Activated naive CD4-positive, alpha-beta T cell treated with anti-CD3 and anti-CD28 coated beads, Interleukin-2, amount 50 U/mL, for 16 hours (primary cell): ENCODE data around the gene SGK2.

Experiments
- DNase-seq: peaks from one replicate; pipeline ENCODE4 v3.0.0-alpha.2; 2020

The SGK2 gene

GRCh38 chr20:43536817-43537440 lies 21.9 kb upstream of the SGK2 start:
- DNase-seq, result no peak

GRCh38 chr20:43537921-43538877 lies 20.6 kb upstream of the SGK2 start:
- DNase-seq, result peak; percentile 48

DNA sequence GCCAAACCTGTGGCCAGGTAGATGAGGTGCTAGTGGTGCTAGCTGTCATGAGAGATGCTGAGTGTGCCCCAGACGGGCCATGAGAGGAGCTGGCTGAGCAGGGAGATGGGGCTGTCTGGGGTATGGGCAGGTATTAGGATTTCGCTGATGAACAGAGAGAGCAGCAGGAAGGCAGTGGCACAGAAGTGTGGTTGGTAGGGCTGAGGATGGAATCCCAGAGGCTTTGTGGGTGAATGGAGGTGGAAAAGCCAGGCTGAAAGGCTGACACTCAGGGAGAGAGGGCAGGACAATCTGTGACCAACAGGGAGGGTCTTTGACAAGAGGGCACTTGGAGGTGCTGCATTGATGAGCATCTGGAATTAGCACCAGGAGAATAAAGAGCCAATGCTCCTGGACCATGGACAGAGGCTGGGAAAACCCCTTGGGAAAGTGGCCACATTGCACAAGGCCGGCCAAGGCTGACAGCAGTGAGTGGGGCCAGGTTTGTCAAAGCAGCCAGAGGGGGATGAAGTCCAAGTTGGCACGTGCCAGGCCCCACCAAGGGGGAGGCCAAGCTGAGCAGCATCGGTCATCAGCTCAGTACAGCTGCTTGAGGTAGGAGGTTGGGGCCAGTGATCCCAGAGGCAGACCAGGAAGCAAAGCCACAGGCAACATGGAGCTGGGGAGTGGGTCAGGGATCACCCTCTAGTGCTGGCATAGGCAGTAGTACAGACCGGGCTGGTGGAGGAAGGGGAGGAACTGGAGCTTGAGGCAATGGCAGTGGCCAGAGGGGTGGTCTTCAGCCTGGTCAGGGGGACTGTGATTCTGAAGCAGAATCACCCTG lies 19.7 kb upstream of the SGK2 start:
- no peak for DNase-seq

DNA sequence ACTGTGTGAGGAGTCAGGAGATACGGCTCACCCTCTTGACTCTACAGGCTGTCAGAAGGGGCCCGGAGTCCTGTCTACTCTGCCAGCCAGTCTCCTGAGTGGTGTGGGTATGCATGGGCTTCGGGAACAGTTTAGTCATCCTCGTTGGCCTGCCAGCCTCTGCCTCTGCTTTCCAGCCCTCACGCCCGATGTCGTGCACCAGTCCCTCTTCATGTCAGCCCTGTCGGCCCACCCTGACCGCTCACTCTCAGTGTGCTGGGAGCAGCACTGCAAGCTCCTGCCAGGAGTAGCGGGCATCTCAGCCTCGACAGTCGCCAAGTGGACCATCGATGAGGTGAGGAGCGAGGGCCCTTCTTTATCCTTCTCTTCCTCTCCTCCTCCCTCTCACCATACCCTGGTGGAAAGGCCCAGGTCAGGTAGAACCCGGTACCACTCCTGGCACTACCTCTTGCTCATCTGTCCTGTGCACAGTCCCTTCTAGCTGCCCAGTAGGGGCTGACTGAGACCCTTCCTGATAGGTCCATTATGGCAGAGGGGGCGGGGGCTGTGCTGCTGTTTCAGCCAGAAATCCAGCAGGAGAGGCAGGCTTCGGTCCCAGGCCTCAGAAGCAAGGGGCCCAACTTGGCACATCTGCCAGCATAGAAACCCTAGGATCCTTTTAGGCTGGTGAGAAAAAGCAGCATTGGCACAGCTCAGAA lies 18.7 kb upstream of the SGK2 start:
- no peak for DNase-seq

DNA sequence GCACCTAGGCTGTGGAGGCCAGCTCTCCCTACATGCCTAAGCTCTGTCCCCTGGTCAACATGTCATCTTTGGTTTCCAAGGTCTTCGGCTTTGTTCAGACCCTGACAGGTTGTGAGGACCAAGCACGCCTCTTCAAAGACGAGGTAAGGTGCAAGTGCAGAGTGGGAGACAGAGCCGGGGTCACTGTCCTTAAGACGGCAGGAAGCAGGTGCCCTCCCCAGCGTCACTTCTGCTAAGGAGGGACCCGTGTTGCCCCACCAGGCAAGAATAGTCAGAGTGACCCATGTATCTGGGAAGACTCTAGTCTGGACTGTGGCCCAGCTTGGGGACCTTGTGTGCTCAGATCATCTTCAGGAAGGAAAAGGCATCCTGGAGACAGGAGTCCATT lies 18.2 kb upstream of the SGK2 start:
- no peak for DNase-seq

- no peak for DNase-seq
Observed at GRCh38 chr20:43541214-43541613, 17.6 kb upstream of the SGK2 start.

DNA sequence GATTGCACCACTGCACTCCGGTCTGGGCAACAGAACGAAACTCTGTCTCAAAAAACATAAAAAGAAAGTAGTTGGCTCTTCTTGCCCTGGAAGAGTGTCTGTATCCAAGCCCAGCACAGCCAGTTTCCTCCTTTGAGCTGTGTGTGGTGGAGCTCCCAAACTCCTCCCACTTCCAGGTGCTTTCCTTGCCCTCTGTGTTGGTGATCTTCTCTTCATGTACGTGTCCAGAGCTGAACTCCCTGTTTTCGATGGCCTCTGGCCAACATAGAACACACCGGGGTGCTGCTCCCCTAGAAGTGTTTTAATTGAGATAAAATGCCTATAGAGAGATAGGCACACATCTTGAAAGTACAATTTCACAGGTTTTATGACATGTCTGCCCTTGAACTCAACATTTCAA lies 16.7 kb upstream of the SGK2 start:
- no peak for DNase-seq

GRCh38 chr20:43542674-43543073 lies 16.2 kb upstream of the SGK2 start:
- no peak for DNase-seq

GRCh38 chr20:43543138-43543537 lies 15.7 kb upstream of the SGK2 start:
- DNase-seq, result no peak

- DNase-seq, result no peak
Observed at GRCh38 chr20:43544501-43544900, 14.3 kb upstream of the SGK2 start.

DNA sequence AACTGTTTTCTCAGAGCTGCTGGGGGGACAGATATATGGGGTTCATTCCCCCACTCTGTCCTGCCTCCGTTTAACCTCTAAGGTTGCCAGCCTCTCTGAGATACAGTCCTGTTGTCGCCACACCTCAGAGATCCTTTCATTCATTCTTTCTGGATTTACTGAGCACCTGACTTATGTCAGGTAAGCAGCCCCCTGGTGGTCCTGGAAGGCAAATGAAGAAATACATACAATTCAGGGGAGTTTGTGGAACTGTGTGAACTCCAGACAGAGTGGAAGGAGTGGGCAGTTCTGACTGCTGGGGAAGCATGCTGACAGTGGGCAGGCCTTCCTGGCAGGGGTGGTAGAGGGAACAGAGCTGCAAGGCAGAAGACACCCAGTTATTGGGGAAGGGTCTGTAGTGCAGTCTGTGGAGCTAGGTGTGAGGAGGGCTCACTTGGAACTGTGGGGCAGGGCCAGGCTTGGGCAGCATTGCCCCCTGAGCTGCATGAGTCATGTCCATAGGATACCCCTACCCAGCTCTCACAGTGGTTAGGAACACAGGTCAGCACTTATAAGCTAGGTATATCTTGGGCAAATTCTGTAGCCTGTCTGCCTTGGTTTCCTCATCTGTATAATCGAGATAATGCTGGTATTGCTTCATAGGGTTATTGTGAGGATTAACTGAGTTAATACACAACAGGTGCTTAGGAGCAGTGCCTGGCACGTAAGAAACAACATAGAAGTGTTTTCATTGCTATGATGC lies 12.8 kb upstream of the SGK2 start:
- DNase-seq, result no peak

GRCh38 chr20:43548273-43548880 lies 10.4 kb upstream of the SGK2 start:
- DNase-seq, result no peak

DNA sequence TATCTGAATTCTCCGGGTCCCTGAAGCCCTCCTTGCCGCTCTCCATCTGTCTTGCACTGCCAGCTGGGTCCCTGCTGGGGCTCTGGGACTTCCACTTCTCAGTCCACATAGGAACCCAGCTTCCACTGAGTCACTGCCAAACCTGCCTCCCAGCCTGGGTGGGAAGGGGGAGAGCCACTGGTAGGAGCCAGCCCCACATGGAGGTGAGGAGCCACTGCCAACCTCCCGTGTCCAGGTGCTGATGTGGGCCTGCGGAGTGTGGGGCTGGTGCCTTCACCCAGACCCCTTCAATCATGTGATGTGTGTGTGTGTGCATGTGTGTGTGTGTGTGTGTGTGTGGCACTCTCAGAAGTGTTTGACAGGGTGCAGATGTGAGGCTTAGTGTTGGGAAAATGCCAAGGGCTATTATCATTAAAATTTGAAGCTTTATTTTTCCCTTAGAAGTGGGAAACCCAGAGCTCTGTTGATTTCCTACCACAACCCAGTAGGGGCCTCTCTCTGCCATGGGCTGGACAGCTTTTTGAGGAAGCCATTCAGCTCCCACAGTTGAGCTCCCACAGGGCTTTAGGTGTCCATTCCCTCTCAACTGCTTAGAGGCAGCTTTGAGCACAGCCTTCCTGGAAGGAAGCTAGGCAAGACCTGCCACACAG lies 9.3 kb upstream of the SGK2 start:
- DNase-seq, result no peak

DNA sequence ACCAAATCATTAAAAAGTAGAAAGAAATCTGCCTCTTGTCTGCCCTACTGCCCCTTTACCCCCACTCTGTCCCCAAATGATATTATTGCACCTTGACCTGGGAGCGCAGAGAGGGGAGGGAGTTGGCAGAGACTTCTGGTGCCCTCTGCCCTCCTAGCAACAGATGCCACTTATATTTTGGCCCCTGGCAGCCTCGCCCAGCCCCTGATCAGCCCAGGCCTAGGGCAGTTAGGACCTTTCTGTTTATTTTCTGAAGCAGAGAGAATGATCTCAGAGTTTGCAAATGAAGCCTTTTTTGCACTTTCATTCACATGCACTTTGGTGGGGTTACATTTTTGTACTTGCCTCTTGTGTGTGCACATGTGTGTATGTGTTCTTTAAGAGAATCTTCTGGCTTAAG lies 8.4 kb upstream of the SGK2 start:
- no peak for DNase-seq

GRCh38 chr20:43554369-43554768 lies 4.5 kb upstream of the SGK2 start:
- no peak for DNase-seq

GRCh38 chr20:43559147-43559987 lies 540 bp downstream of the SGK2 start:
- DNase-seq, result no peak

- no peak for DNase-seq
Observed at GRCh38 chr20:43560974-43561373, 2.1 kb downstream of the SGK2 start.

DNA sequence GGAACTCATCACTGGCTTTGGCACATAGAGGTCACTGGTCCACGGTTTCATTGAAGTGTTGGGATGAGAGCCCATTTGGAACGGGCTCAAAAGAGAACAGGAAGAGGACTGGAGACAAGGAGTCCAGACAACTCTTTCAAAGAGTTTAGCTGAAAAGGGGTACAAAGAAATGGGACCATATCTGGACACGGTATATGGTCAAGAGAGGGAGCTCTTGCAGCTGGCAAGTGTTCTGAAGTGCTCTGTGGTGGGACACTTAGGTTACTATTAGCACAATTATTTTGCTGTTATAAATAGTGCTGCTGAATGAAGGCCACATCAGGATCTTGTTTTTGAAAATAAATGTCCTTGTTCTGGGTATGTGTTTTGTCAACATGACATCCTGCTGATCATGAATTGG lies 4.6 kb downstream of the SGK2 start:
- DNase-seq, result no peak

- no peak for DNase-seq
Observed at GRCh38 chr20:43563991-43564390, 5.2 kb downstream of the SGK2 start.

DNA sequence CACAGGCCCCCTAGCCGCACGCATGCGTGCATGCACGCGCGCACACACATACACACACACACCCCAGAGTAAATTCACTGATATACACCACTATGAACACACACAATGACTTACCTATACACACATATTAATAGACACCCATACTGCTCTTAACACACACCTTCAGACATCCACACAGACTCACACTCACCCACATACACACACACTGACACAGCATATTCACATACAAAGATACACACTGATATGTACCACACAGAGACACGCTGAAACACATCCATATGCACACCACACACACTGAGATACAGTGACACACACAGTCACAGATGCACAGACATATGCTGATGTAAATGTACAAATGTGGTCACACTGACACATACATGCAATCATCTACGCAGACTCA lies 5.6 kb downstream of the SGK2 start:
- DNase-seq, result no peak
